Activated CD4-positive, CD25-positive, alpha-beta regulatory T cell treated with anti-CD3 and anti-CD28 coated beads, Interleukin-2, amount 50 U/mL, for 16 hours (primary cell): ENCODE data around the gene COMMD4.
"Not testable (repeated sequence)": the region's sequence is repeated elsewhere in the genome, so short reads cannot be mapped to it uniquely, and the experiment has no call there.

ENCODE experiments used
- DNase-seq: peaks from one replicate; pipeline ENCODE4 v3.0.0-alpha.2; 2020; ENCODE audit warnings: low read depth, low spot score

Gene COMMD4

DNA sequence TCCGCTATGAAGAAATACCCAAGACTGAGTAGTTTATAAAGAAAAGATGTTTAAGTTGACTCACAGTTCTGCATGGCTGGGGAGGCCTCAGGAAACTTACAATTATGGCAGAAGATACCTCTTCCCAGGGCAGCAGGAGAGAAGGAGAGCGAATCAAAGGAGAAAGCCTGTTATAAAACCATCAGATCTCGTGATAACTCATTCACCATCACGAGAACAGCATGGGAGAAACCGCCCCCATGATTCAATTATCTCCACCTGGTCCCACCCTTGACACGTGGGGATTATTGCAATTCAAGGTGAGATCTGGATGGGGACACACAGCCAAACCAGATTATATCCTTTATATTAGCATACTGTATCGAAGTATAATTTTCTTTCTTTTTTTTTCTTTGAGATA is 3.8 kb upstream of the COMMD4 start:
- DNase-seq, result not testable (repeated sequence)

DNA sequence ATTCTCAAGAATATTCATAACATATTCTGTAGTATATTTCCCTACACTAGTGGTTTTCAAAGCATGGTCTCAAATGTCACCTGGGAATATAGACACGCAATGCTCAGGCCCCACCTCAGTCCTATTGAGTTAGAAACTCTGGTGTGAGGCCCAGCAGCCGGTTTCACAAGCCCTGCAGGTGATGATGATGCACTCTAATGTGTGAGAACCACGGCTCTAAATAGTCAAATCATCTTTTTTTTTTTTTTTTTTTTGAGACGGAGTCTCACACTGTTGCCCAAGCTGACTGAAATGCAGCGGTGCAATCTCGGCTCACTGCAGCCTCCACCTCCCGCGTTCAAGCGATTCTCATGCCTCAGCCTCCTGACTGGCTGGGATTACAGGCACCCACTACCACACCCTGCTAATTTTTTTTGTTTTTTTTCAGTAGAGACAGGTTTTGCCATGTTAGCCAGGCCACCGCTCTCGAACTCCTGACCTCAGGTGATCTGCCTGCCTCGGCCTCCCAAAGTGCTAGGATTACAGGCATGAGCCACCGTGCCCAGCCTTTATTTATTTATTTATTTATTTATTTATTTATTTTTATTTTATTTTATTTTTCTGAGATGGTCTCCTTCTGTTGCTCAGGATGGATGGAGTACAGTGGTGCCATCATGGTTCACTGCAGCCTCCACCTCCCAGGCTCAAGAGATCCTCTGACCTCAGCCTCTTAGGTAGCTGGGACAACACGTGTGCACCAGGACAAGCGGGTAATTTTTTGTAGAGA is 2.0 kb upstream of the COMMD4 start:
- not testable (repeated sequence) for DNase-seq

DNA sequence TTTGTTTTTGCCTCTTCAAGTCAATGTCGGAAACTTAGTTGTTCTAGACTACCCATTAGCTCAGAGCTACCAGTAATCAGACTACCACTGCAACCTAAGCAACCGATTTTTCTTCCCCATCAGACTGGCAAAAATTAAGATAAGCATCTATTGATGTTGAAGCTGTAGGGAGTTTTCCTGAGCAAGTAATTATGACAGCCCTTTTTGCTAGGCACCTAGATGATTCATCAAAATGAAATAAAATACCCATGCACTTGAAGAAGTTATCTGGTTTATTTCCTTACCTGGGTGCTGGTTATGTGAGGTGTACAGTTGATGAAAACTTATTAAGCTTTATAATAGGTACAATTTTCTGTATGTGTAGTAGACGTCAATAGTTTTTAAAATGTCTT is 554 bp upstream of the COMMD4 start:
- no peak for DNase-seq

DNA sequence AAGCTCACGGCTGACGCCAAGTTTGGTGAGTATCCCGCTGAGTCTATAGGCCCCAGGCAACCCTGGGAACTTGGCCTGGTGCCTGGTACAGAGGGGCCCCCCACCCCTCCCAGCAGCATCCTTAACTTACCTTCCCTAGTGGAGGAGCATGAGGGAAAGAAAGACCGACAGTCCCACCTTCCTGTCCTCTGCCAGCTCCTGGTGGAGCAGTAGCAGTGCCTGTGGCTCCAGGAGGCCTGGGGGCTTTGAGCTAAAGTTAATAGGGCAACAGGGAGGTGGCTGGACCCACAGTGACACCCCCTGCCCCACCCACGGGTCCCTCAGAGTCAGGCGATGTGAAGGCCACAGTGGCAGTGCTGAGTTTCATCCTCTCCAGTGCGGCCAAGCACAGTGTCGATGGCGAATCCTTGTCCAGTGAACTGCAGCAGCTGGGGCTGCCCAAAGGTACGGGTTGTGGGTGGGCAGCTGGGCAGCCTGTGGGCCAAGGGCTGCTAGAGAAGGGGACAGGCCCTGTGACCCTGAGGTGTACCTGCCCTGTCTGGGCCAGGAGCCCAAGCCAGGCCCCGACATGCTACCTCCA is 2.9 kb downstream of the COMMD4 start:
- DNase-seq, result no peak

DNA sequence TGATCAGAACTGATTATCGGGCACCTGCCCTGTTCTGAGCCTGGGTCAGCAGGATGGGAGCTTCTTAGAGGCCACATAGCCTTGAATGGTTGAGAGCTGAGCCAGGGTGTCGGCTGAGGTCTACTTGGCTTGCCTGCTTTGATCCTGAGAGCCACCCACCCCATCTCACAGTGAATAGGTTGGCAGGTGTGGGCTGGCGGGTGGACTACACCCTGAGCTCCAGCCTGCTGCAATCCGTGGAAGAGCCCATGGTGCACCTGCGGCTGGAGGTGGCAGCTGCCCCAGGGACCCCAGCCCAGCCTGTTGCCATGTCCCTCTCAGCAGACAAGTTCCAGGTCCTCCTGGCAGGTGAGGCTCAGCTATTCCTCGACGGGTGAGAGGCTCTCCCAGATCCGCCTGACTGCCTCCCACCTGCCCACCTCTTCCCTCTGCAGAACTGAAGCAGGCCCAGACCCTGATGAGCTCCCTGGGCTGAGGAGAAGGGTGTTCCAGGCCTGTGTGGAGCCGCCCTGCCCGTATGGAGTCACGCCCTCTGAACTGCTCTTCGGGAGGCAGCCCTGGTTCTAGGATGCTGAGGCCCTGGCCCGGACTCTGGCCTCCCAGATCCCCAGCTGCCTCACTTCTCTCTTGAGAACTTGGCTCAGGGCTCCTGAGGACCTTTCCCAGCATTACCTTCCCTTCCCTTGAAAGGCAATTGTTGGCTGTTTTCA is 3.8 kb downstream of the COMMD4 start:
- DNase-seq, result no peak

DNA sequence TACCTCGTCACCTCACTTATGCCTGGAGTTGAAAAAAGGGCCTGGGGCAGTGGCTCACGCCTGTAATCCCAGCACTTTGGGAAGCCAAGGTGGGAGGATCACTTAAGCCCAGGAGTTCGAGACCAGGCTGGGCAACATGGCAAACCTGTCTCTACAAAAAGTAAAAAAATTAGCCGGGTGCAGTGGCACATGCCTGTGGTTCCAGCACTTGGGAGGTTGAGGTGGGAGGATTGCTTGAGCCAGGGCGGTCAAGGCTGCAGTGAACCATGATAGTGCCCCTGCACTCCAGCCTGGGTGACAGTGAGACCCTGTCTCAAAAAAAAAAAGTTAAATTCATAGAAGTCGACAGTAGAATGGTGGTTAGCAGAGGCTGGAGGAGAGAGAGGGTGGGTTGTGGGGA is 6.4 kb downstream of the COMMD4 start:
- DNase-seq, result no peak

DNA sequence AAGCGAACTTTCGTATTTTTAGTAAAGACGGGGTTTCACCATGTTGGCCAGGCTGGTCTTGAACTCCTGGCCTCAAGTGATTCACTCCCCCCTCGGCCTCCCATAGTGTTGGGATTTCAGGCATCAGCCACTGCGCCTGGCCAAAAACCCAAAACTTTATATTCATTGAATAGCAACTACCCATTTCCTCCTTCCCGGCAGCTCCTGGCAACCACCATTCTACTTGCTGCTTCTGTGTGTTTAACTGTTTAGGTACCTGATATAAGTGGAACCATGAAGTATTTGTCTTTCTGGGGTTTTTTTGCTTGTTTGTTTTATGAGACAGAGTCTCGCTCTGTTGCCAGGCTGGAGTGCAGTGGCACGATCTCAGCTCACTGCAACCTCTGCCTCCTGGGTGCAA is 8.1 kb downstream of the COMMD4 start:
- not testable (repeated sequence) for DNase-seq

DNA sequence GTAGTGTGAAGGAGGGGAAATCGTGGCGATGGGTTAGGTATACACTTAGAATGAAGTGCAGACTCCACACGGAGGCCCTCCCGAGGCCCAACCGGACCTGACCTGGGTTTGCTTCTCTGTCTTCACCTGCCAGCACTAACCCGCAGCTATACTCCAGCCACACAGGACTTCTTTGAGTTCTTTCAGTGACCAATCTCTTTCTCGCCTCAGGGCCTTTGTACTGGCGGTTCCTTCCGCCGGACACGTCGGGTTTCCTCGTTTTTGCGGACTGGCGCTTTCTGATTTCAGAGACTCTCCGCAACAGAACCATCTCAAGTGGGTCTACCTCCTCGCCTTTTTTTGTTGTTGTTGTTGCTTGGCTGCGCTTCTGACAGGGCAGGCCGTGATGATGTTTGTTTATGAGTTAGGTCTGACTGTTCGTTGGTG is 10.9 kb downstream of the COMMD4 start, which contains the start of gene NEIL1:
Gene NEIL1 (plus strand): TSS at position 244 of the 426 bp plus-strand sequence. CDS start 1,867 bp downstream, outside the sequence.
- DNase-seq, result no peak

DNA sequence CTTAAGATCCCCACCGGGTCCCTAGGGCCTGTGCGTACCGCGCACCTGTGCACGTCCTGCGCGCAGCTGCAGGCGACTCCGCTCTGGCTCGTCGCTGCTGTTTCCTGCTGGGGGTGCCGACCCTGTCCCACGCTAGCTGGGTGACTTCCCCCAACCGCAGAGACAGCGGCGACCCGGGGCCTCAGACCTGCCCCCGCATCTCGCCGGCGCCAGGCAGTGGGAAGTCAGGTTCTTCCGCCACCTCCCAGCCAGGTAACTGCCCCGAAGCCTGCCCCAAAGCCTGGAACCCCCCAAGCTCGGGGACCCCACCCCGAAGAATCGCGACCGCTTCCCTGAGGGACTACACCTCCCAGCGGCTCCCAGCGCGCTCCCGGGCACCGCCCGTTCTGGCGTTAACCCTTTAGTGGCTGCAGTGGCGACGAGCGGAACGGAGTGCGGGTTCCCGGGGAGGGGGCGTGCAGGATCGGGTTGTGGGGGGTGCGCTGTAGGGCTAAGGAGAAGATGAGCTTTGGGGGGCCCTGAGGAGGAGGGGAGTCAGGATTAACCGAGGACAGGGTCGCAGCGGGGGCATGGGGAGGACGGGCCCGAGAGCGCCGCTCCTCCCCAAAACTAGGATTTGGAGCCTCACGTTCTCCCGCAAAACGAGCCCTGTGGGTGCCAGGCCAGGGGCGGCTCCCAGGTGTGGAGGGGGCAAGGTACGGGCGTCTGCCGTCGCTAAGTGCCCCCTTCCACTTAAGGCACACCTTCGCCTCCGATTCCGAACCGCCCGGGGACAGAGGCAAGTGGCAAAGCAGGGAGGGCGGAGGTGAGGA is 11.6 kb downstream of the COMMD4 start:
- DNase-seq, result no peak

DNA sequence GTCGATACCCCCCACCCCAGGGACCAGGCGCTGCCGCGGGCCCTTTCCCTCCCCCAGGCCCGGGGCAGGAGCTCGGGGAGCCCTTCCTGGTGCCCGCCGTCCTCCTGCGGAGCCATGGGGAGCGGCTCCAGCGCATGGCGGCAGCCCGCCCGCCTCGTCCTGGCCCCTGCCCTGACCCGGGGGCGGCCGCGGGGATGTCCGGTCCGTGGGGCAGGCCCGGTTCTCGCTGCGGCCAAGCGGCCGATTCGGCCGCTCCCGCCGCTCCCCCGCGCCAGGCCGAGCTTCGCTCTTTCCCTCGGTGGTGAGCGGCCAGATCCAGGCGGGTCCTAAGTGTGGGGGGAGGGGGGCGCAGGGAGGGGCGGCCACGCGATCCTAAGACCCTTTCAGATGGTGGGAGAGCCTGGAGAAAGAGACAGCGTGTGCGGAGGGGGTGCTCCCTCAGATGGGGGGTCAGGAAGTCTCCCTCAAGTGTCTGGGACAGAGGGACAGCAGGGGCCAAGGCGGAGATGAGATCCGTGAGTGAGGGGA is 12.2 kb downstream of the COMMD4 start:
- no peak for DNase-seq

DNA sequence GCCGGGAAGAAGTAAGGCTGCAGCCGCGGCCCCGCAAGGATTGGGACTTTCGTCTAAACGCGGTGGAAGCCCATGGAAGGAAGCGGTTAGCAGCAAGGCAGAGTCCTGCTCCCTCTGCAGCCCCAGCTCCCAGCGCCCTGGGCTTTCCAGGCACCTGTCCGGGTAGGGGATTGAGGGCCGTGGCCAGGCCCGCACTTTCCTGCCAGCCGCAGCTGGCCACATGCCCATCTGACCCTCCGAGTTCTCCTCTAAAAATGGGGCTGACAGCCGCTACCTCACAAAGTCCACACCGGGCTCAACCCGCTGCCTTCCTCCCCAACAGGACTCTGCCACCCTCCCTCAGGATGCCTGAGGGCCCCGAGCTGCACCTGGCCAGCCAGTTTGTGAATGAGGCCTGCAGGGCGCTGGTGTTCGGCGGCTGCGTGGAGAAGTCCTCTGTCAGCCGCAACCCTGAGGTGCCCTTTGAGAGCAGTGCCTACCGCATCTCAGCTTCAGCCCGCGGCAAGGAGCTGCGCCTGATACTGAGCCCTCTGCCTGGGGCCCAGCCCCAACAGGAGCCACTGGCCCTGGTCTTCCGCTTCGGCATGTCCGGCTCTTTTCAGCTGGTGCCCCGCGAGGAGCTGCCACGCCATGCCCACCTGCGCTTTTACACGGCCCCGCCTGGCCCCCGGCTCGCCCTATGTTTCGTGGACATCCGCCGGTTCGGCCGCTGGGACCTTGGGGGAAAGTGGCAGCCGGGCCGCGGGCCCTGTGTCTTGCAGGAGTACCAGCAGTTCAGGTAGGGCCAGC is 12.9 kb downstream of the COMMD4 start:
- DNase-seq, result no peak

DNA sequence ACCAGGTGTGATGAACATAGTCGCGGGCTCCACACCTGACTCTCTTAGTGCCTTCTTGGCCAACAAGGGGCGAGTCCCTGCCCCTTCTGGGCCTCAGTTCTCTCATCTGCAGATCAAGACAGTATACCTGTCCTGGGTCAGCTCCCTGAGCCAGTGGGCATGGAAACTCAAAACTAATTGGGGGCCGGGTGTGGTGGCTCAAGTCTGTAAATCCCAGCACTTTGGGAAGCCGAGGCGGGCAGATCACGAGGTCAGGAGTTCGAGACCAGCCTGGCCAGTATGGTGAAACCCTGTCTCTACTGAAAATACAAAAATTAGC is 13.4 kb downstream of the COMMD4 start:
- not testable (repeated sequence) for DNase-seq

DNA sequence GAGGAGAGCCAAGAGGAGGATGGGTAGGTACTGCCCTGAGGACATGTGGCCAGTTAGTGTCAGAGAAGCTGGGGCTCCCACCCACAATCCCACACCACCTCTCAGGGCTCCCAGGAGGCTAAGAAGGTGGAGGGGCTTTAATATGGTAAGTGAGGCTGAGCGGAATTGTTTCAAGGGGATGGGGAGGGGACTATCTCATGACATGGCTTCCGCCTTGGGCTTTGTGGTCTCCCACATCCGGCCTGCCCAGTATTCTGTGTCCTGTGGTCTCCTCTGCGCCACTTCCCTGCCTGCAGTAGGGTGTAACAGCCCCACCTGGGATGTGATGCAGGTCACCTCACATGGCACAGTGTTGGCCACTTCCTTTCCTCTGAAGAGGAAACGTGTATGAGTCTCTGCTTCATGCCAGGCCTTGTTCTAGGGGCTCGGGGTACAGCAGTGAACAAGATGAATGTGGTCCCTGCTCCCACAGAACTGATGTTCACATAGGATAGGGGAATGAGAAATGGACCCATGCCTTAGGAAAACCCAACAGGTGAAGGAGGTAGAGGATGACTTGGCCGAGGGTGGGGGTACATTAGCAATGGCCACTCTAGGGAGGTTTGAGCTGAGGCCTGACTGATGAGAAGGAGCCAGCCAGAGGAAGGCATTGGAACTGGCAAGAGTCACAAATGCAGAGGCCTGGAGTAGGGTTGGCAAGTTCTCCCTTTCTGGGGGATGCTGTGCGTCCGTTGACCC is 14.2 kb downstream of the COMMD4 start:
- peak; percentile 38 for DNase-seq

DNA sequence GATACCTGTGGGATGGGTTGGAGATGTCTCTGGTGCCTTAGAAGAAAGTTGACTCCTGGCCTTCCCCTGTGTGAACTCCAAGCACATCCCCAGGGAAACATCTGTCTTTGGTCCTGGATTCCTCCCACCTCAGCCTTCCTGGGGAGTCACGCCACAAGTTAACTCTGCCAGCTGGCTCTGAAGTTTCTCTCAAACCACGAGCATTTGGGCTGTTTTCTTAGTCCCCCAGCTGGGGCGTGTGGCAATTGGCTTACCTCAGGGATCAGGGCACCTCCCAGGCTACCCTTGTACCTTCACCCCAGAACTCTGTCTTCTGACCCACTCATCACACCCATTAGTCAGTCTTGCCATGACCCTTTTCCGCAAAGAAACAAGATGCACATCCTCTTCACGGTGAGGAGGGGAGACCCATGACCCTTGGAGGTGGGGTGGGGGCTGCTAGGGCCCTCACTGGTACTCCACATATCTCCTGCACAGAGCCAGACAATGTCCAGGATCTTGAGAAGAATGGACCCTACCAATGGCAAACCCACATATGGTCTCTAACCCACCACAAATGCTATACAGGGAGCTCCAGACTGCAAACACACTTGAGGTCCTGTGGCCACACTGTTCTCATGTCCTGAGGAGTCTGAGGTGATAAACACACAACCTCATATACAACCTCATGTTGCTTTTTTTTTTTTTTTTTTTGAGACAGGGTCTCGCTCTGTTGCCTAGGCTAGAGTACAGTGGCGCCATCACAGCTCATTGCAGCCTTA is 14.9 kb downstream of the COMMD4 start:
- DNase-seq, result no peak

DNA sequence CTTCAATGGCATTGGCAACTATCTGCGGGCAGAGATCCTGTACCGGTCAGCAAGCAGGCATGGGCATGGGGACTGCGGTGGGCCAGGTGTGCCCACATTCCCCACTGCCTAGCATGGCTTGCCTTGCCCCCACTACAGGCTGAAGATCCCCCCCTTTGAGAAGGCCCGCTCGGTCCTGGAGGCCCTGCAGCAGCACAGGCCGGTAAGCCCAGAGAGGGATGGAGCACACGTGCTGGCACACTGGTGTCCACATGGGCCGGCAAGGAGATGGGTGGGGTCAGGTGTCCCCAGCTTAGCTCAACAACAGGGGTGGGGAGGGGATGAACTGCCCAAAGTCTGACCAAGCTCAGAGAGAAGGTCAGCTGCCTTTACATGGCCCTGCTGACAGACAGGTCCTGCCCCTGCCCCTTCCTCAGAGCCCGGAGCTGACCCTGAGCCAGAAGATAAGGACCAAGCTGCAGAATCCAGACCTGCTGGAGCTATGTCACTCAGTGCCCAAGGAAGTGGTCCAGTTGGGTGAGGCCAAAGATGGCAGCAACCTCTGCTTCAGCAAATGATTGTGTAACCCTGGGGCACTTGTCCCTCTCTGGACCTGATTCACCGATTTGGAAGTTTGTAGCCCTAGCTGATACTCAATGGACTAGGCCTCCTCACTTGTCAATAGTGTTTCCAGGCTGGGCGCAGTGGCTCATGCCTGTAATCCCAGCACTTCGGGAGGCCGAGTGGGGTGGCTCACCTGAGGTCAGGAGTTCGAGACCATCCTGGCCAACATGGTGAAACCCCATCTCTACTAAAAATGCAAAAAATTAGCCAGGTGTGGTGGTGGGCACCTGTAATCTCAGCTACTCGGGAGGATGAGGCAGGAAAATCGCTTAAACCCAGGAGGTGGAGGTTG is 16.6 kb downstream of the COMMD4 start:
- no peak for DNase-seq

DNA sequence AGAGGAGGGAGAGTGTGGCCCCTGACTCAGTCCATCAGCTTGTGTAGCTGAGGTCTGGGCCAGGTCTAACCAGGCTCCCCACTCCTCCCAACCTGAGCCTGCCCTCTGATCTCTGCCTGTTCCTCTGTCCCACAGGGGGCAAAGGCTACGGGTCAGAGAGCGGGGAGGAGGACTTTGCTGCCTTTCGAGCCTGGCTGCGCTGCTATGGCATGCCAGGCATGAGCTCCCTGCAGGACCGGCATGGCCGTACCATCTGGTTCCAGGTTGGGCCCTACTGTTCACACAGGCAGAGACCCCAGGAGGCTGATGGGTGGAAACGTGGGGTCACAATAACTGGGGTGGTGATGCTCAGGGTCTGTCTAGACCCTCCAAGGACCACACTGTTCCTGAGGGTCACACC is 17.7 kb downstream of the COMMD4 start:
- no peak for DNase-seq

DNA sequence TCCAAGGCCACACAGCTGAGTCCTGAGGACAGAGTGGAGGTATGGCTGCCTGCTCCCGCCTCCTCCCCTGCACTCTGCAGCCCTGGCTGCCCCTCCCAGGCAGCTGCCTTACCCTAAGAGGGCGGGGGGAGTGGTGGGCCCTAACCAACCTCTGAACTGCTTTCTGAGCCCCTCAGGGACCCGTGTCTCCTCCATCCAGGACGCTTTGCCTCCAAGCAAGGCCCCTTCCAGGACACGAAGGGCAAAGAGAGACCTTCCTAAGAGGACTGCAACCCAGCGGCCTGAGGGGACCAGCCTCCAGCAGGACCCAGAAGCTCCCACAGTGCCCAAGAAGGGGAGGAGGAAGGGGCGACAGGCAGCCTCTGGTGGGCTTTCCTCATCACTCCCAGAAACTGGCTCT is 18.6 kb downstream of the COMMD4 start:
- DNase-seq, result no peak

DNA sequence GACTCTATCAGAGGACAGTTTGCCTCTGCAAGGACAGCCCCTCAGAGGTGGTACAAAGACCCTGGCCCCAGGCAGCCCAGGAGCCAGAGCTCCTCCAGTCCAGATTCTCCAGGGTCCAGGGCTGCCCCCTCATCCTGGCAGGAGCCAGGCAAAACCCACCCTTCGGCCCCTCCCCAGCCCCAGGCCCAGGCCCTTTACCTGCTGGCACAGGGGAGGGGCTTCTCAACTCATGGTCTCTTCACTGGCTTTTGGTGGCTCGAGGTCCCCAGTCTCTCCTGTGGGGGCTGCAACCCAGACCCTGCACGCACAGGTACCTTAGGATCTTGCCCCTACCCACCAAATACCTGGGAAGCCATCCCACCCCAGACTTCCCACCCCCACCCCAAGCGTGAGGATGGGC is 19.5 kb downstream of the COMMD4 start:
- no peak for DNase-seq

DNA sequence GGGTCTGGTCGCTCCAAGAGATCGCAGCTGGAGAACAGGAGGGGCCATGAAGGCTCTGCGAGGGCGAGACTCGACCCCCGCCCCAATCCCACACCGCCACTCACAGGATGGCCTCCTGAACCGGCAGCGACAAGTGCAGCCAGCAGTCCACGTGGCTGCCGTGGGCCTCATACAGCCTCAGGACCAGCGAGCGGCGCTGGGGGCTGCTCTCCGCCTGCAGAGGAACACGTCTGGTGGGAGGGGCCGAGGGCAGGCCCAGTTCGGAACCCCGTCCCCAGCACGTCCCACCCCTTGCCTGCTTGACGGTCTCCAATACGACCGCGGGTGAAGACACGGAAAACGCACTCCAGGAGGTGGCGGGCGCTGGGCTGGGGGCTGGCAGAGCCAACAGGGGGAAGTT is 20.1 kb downstream of the COMMD4 start:
- no peak for DNase-seq
